Hepatocyte (in vitro differentiated cells): ENCODE measurements around the gene ENPP7. TPM values are rescaled to one million over a fixed set of nuclear protein-coding genes. Genes with fewer than 3 reads are reported as not detected.

ENCODE experiments used
- DNase-seq: peaks from one replicate; pipeline ENCODE4 v3.0.0-alpha.2; 2016; ENCODE audit warnings: low spot score
- H2AFZ ChIP-seq: fragments of 200-600 bp; sonication (generic); 2 replicates; pipeline ENCODE4 v1.6.0; 2016; ENCODE audit warnings: antibody characterized with exemption, mild to moderate bottlenecking
- H3K27ac ChIP-seq: fragments of 200-600 bp; sonication (generic); 2 replicates; pipeline ENCODE4 v1.5.1; 2016; ENCODE audit warnings: mild to moderate bottlenecking
- H3K27me3 ChIP-seq: fragments of 200-600 bp; sonication (generic); 2 replicates; pipeline ENCODE4 v1.6.1; 2016
- H3K36me3 ChIP-seq: fragments of 200-600 bp; sonication (generic); replicated peaks from 2 replicates; pipeline ENCODE4 v1.5.1; 2016; ENCODE audit warnings: low read depth; ENCODE audit not compliant: insufficient read depth
- H3K4me1 ChIP-seq: fragments of 200-600 bp; sonication (generic); 2 replicates; pipeline ENCODE4 v1.5.1; 2016; ENCODE audit warnings: mild to moderate bottlenecking, moderate library complexity; ENCODE audit not compliant: insufficient read depth
- H3K4me2 ChIP-seq: fragments of 200-600 bp; sonication (generic); 2 replicates; pipeline ENCODE4 v1.6.0; 2016
- H3K4me3 ChIP-seq: fragments of 200-600 bp; sonication (generic); 2 replicates; pipeline ENCODE4 v1.5.1; 2016; ENCODE audit warnings: mild to moderate bottlenecking
- H3K79me2 ChIP-seq: fragments of 200-600 bp; sonication (generic); 2 replicates; pipeline ENCODE4 v1.6.0; 2017; ENCODE audit warnings: mild to moderate bottlenecking
- H3K9me2 ChIP-seq: fragments of 200-600 bp; sonication (generic); replicated peaks from 2 replicates; pipeline ENCODE4 v1.6.0; 2017; ENCODE audit warnings: mild to moderate bottlenecking; ENCODE audit not compliant: insufficient read depth
- H3K9me3 ChIP-seq: fragments of 200-600 bp; sonication (generic); 2 replicates; pipeline ENCODE4 v1.5.1; 2016; ENCODE audit warnings: low read depth, mild to moderate bottlenecking
- H4K20me1 ChIP-seq: fragments of 200-600 bp; sonication (generic); 2 replicates; pipeline ENCODE4 v1.6.0; 2016; ENCODE audit warnings: mild to moderate bottlenecking; ENCODE audit not compliant: insufficient read depth, poor library complexity, severe bottlenecking
- CTCF ChIP-seq: fragments of 200-600 bp; sonication (generic); IDR thresholded peaks from 2 replicates; pipeline ENCODE4 v1.5.1; 2016; ENCODE audit warnings: antibody characterized with exemption, mild to moderate bottlenecking; ENCODE audit not compliant: poor library complexity
- EZH2 ChIP-seq: fragments of 200-600 bp; sonication (generic); IDR thresholded peaks from 2 replicates; pipeline ENCODE4 v1.6.1; 2016; ENCODE audit warnings: antibody characterized with exemption, mild to moderate bottlenecking, borderline replicate concordance
- EZH2phosphoT487 ChIP-seq: fragments of 200-600 bp; sonication (generic); IDR thresholded peaks from one replicate; pipeline ENCODE4 v1.6.1; 2018; ENCODE audit warnings: antibody characterized with exemption, mild to moderate bottlenecking, low read depth, moderate library complexity; ENCODE audit not compliant: unreplicated experiment, severe bottlenecking
- WGBS: methylation state at CpG from one replicate; pipeline ENCODE4 v1.1.6; 2016; ENCODE audit warnings: low lambda C conversion rate; ENCODE audit errors: missing lambda C conversion rate; 5-methylcytosine and 5-hydroxymethylcytosine counted together
- polyA plus RNA-seq: library from polyadenylated mRNA; unstranded; fragments of >200 nt; fragmentation: Nextera tagmentation; extraction: Ambion mirVana; gene quantifications from 2 replicates; pipeline ENCODE4 v1.2.1, GENCODE V29; 2016
- total RNA-seq: library from RNA; depleted of rRNA; stranded (reverse); fragments of >200 nt; gene quantifications from 2 replicates; pipeline ENCODE4 v1.2.3, GENCODE V29; 2014

The ENPP7 gene
- total and polyA plus RNA-seq, 2 experiments from 2014 or later = 22.2 to 30.2 TPM

GRCh38 chr17:79728908-79729471, 1.8 kb upstream of the ENPP7 start:
- DNase-seq = no peak
- Histone ChIP-seq H2AFZ (peak overlapping the region; percentile 79), H3K79me2 (no peaks in the 10 kb centered on the region), H3K36me3 (no peaks in the 10 kb centered on the region), H3K4me1 (peaks cover 9% of the 10 kb centered on the region), H3K4me2 (peak overlapping the region; percentile 72), H3K27me3 (no peaks in the 10 kb centered on the region), H3K9me2 (no peaks in the 10 kb centered on the region), H3K4me3 (no peak overlapping the region), H4K20me1 (no peaks in the 10 kb centered on the region), H3K9me3 (no peaks in the 10 kb centered on the region), H3K27ac (no peak overlapping the region)
- WGBS = 86% methylated on average over 26 of the region's 26 CpGs
- TF ChIP-seq EZH2 (no peak), EZH2phosphoT487 (no peak)

GRCh38 chr17:79729761-79730160, 982 bp upstream of the ENPP7 start:
- TF ChIP-seq EZH2 (no peak), CTCF (no peak), EZH2phosphoT487 (no peak)
- no peaks in the 10 kb centered on the region for H3K36me3 ChIP-seq
- H3K9me2 ChIP-seq = no peaks in the 10 kb centered on the region
- H2AFZ ChIP-seq = no peak overlapping the region
- H3K27ac ChIP-seq = no peak overlapping the region
- peaks cover 9% of the 10 kb centered on the region for H3K4me1 ChIP-seq
- H3K4me3 ChIP-seq = no peak overlapping the region
- no peaks in the 10 kb centered on the region for H4K20me1 ChIP-seq
- DNase-seq = no peak
- no peaks in the 10 kb centered on the region for H3K79me2 ChIP-seq
- H3K27me3 ChIP-seq = no peaks in the 10 kb centered on the region
- no peaks in the 10 kb centered on the region for H3K9me3 ChIP-seq
- no peak overlapping the region for H3K4me2 ChIP-seq
- 91% methylated on average over 4 of the region's 12 CpGs for WGBS

- Histone ChIP-seq H2AFZ (no peak overlapping the region), H3K27me3 (no peaks in the 10 kb centered on the region), H3K4me3 (no peak overlapping the region), H3K27ac (peak overlapping the region; percentile 58), H3K4me1 (peaks cover 9% of the 10 kb centered on the region), H3K9me2 (no peaks in the 10 kb centered on the region), H3K79me2 (no peaks in the 10 kb centered on the region), H3K4me2 (no peak overlapping the region), H4K20me1 (no peaks in the 10 kb centered on the region), H3K36me3 (no peaks in the 10 kb centered on the region), H3K9me3 (no peaks in the 10 kb centered on the region)
- DNase-seq = no peak
- WGBS = 100% methylated on average over 3 of the region's 5 CpGs
- TF ChIP-seq EZH2phosphoT487 (no peak), EZH2 (no peak), CTCF (no peak)
Measured at GRCh38 chr17:79730437-79730768, 340 bp upstream of the ENPP7 start.

GRCh38 chr17:79732254-79732653, 1.5 kb downstream of the ENPP7 start:
- Histone ChIP-seq H3K36me3 (no peaks in the 10 kb centered on the region), H3K4me3 (no peak overlapping the region), H4K20me1 (no peaks in the 10 kb centered on the region), H3K9me3 (no peaks in the 10 kb centered on the region), H3K4me1 (peaks cover 9% of the 10 kb centered on the region), H3K27ac (no peak overlapping the region), H3K27me3 (no peaks in the 10 kb centered on the region), H3K4me2 (peak overlapping the region; percentile 51), H2AFZ (no peak overlapping the region), H3K9me2 (no peaks in the 10 kb centered on the region), H3K79me2 (no peaks in the 10 kb centered on the region)
- no peak for TF ChIP-seq EZH2phosphoT487
- TF ChIP-seq EZH2 = no peak
- TF ChIP-seq CTCF = no peak
- WGBS = 87% methylated on average over 10 of the region's 10 CpGs
- DNase-seq = no peak
